ENCODE data around the gene AQR. TPM values are rescaled to one million over a fixed set of nuclear protein-coding genes. Genes with fewer than 3 reads are reported as not detected.
"Not testable (repeated sequence)": the region's sequence is repeated elsewhere in the genome, so short reads cannot be mapped to it uniquely, and the experiment has no call there.

AQR gene
- total RNA-seq, 1 donor from 2014 or later: 32.4 TPM

DNA sequence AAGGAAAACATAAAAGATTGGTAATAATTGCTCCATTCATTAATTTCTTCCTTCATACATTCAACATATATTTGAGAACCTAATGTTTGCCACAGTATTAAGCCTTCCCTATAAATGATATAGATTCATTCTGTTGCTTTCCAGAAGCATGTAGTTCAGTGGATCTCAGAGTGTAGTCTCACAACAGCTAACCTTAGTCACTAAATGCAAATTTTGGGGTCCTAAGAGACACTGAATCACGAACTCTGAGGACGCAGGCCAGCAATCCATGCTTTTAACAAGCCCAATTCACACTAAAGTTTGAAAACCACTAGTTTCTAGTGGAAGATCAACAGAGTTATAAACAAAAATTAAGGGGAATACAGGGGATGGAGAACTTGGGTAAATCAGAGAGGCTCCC lies 7.2 kb upstream of the AQR start:
- no peak for DNase-seq
- TF ChIP-seq, protein P1, sequence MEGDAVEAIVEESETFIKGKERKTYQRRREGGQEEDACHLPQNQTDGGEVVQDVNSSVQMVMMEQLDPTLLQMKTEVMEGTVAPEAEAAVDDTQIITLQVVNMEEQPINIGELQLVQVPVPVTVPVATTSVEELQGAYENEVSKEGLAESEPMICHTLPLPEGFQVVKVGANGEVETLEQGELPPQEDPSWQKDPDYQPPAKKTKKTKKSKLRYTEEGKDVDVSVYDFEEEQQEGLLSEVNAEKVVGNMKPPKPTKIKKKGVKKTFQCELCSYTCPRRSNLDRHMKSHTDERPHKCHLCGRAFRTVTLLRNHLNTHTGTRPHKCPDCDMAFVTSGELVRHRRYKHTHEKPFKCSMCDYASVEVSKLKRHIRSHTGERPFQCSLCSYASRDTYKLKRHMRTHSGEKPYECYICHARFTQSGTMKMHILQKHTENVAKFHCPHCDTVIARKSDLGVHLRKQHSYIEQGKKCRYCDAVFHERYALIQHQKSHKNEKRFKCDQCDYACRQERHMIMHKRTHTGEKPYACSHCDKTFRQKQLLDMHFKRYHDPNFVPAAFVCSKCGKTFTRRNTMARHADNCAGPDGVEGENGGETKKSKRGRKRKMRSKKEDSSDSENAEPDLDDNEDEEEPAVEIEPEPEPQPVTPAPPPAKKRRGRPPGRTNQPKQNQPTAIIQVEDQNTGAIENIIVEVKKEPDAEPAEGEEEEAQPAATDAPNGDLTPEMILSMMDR (IDR thresholded peaks at IDR 0.05): no peak
- Histone ChIP-seq H3K9me3 (no peaks in the 10 kb centered on the region), H3K36me3 (peaks cover 8% of the 10 kb centered on the region), H3K4me1 (no peaks in the 10 kb centered on the region), H3K27ac (no peak overlapping the region), H3K27me3 (ENCODE audit: low read depth) (no peaks in the 10 kb centered on the region), H3K4me3 (no peak overlapping the region)
- intact Hi-C loops (cut with DNase I): no loop called here
- no peak for ATAC-seq

DNA sequence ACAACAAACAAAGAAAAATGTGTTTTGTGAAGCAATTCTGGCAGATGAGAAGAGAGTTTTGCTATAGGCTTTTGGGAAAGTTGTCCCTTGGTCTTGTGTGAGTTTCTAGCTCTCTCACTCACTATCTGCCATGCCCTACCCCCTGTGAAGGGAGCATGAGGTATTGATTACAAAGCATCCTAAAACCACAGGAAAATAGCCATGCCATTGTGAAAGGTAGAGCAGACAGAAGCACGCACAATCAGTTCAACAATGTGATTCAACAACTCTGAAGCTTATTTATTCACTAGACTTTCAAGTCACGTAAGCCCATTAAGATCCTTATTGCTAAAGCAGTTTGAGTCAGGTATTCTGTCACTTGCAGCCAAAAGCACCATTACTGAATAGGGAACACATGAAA lies 6.5 kb upstream of the AQR start:
- intact Hi-C loops (cut with DNase I): no loop called here
- Histone ChIP-seq H3K4me1 (no peaks in the 10 kb centered on the region), H3K9me3 (no peaks in the 10 kb centered on the region), H3K36me3 (peaks cover 1% of the 10 kb centered on the region), H3K4me3 (no peak overlapping the region), H3K27me3 (ENCODE audit: low read depth) (no peaks in the 10 kb centered on the region), H3K27ac (no peak overlapping the region)
- TF ChIP-seq, protein P1 (IDR thresholded peaks at IDR 0.05): no peak
- ATAC-seq: no peak
- DNase-seq: no peak

DNA sequence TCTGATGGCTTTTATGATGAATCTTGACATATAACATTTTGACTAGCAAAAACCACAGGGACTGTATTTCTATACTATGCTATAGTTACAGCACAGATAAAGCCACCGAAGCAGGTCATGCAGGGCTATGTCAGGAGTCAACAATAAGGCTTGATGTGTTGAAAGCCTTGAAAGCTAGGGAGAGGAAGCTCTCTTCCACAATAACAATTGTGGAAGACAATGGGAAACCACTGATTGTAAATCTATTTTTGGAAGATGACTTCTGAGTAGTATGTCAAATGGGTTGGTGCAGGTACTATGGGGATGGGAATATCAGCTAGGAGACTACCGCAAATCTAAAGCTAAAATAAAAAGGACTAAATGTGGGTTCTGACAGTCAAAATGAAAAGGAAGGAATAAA lies 4.0 kb upstream of the AQR start:
- H3K36me3 ChIP-seq: no peaks in the 10 kb centered on the region
- intact Hi-C loops (cut with DNase I): no loop called here
- no peaks in the 10 kb centered on the region for H3K9me3 ChIP-seq
- no peak overlapping the region for H3K4me3 ChIP-seq
- no peak for DNase-seq
- H3K4me1 ChIP-seq: peaks cover 5% of the 10 kb centered on the region
- ATAC-seq: no peak
- TF ChIP-seq, protein P1 (IDR thresholded peaks at IDR 0.05): no peak
- no peaks in the 10 kb centered on the region for H3K27me3 ChIP-seq (ENCODE audit: low read depth)
- no peak overlapping the region for H3K27ac ChIP-seq

GRCh38 chr15:34970098-34970643 lies 629 bp upstream of the AQR start:
- H3K36me3 ChIP-seq; H3K27me3 ChIP-seq (ENCODE audit: low read depth); intact Hi-C loops (cut with DNase I); DNase-seq; H3K9me3 ChIP-seq; ATAC-seq: not testable (repeated sequence)
- peak overlapping the region; percentile 89 for H3K27ac ChIP-seq
- H3K4me1 ChIP-seq: peaks cover 33% of the 10 kb centered on the region
- peak overlapping the region; percentile 99 for H3K4me3 ChIP-seq

DNA sequence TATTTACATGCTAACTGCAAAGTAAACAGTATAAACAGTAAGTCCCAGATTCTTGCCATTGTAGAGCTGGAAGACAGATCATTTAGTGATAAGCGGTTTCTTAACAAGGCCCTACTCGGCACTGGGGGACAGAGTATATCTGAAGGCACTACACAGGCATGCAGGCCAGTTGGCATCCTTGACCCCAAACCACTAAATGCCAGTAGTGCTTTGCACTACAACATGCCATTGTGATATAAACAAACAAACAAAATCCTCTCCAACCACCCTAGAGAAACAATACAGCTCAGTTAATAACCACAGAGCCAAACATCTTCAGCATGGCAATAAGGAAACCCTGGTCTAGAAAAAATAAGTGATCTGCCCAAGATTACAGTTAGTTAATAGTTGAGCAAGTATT lies 5.3 kb downstream of the AQR start:
- DNase-seq: no peak
- H3K27ac ChIP-seq: no peak overlapping the region
- H3K4me1 ChIP-seq: peaks cover 39% of the 10 kb centered on the region
- TF ChIP-seq, protein P1 (IDR thresholded peaks at IDR 0.05): no peak
- peaks cover 42% of the 10 kb centered on the region for H3K36me3 ChIP-seq
- no peak for ATAC-seq
- intact Hi-C loops (cut with DNase I): no loop called here
- no peaks in the 10 kb centered on the region for H3K9me3 ChIP-seq
- H3K4me3 ChIP-seq: no peak overlapping the region
- H3K27me3 ChIP-seq (ENCODE audit: low read depth): no peaks in the 10 kb centered on the region

- H3K4me3 ChIP-seq: no peak overlapping the region
- H3K36me3 ChIP-seq: peaks cover 65% of the 10 kb centered on the region
- H3K27ac ChIP-seq: no peak overlapping the region
- ATAC-seq (no peak), DNase-seq (no peak)
- no peaks in the 10 kb centered on the region for H3K27me3 ChIP-seq (ENCODE audit: low read depth)
- TF ChIP-seq, protein P1 (IDR thresholded peaks at IDR 0.05): no peak
- no peaks in the 10 kb centered on the region for H3K9me3 ChIP-seq
- intact Hi-C loops (cut with DNase I): no loop called here
- H3K4me1 ChIP-seq: no peaks in the 10 kb centered on the region
Measured at GRCh38 chr15:34953851-34954250, 15.7 kb downstream of the AQR start.
